ENCODE measurements around the gene CHRD.

The CHRD gene

GRCh38 chr3:184347321-184348056, 32.4 kb upstream of the CHRD start:
- DNase-seq: no peak

GRCh38 chr3:184348057-184348382, 31.8 kb upstream of the CHRD start:
- no peak for DNase-seq

- no peak for DNase-seq
These were observed 30.0 kb upstream of the CHRD start for GRCh38 chr3:184349563-184350470.

- DNase-seq: no peak
These were observed 29.2 kb upstream of the CHRD start for GRCh38 chr3:184350618-184351017.

- DNase-seq: no peak
These were observed 28.2 kb upstream of the CHRD start for GRCh38 chr3:184351511-184352148.

GRCh38 chr3:184352149-184352785, 27.6 kb upstream of the CHRD start:
- no peak for DNase-seq

GRCh38 chr3:184352897-184353545, 26.8 kb upstream of the CHRD start:
- no peak for DNase-seq

GRCh38 chr3:184353546-184353941, 26.3 kb upstream of the CHRD start:
- no peak for DNase-seq

GRCh38 chr3:184354121-184354728, 25.6 kb upstream of the CHRD start:
- no peak for DNase-seq

- no peak for DNase-seq
These were observed 25.1 kb upstream of the CHRD start for GRCh38 chr3:184354754-184355153.

GRCh38 chr3:184355261-184356040, 24.4 kb upstream of the CHRD start:
- DNase-seq: no peak

GRCh38 chr3:184357248-184358123, 22.4 kb upstream of the CHRD start:
- no peak for DNase-seq

- no peak for DNase-seq
These were observed 21.6 kb upstream of the CHRD start for GRCh38 chr3:184358124-184358767.

- no peak for DNase-seq
These were observed 20.9 kb upstream of the CHRD start for GRCh38 chr3:184358921-184359350.

GRCh38 chr3:184359610-184360009, 20.2 kb upstream of the CHRD start:
- DNase-seq: no peak

- no peak for DNase-seq
These were observed 19.6 kb upstream of the CHRD start for GRCh38 chr3:184360070-184360928.

GRCh38 chr3:184360929-184361531, 18.8 kb upstream of the CHRD start:
- DNase-seq: no peak

GRCh38 chr3:184361532-184361931, 18.3 kb upstream of the CHRD start, which contains the start of the genes CLCN2 and POLR2H:
CLCN2 (minus strand) TSS chr3:184361605; CDS start chr3:184361479, 126 bp downstream.
POLR2H (plus strand) TSS chr3:184361710; CDS start chr3:184363493, 1,783 bp downstream.
- no peak for DNase-seq
